Measurements from ENCODE around the gene MAML3. TPM values are rescaled to one million over a fixed set of nuclear protein-coding genes. Genes with fewer than 3 reads are reported as not detected.

MAML3 gene
- total RNA-seq, 1 experiment from 2014 or later, result 2.4 TPM

DNA sequence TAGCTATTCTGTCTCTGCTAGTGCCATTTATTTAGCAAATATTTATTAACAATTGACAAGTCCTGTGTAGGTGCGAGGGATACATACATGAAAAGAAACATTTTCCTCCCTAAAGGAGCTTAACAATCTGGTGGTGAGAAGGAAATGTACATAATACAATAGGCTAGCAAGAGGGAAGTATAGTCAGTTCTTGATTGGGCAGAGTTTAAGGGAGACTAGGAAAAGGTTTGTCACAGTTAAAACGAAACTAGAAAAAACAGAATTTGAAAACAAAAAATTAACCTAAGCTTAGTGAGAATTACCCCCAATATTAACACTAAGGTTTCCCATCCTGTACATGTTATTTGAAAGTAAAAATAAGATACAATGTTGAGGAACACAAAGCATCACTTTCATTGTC is 8.6 kb upstream of the MAML3 start:
- in situ Hi-C loops (cut with HindIII; ENCODE audit: low pct_unique_long_range_greater_than_20kb, low sequenced_read_pairs), result no loop called here
- no peak for DNase-seq (ENCODE audit: low read depth, low spot score)

DNA sequence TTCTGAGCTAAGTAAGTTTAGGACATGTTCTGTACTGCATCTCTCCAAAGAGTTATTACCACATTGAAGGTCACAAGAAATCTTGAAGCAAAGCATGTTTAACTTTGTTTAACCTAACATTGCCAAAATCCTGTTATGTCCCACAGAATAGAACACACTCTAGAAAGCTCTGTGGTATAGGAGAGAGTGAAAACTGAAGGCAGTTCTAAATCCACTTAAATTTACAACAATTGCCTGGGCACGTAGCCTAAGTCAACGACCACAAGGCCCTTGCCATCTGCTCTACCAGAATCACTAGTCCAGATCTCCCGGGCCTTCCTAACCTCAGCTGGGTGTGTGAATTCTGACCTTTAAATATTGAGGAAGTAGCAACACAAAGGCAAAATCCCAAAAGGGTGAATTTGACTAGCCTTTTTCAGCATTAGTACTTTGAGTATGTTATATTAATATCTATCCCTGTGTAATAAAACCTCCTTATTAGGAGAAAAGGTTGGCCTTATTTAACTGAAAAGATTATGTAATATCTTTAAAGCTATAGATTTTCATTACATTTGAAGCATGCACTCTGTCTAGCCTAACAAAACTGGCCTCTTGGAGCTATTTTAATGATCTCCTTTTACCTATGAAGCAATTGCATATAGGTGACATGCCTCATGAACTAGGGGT is 4.5 kb upstream of the MAML3 start:
- in situ Hi-C loops (cut with HindIII; ENCODE audit: low pct_unique_long_range_greater_than_20kb, low sequenced_read_pairs), result no loop called here
- no peak for DNase-seq (ENCODE audit: low read depth, low spot score)

DNA sequence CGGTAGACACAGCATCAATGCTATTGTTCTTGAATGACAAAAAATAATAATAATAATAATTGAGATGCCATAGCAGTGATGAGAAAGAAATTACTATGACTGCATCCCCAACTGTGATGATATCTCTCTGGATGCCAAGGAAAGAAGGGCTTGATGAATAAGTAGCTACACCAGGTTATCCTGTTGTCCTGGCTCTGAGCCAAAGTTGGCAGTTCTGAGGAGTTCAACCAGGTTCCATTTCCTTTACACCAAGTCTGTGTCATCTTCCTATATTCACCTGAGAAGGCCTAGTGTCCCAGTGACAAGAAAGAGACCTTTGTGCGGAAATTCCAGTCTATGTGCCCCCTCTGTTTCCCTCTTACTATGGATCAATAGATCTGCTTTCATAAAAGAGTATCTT is 3.4 kb upstream of the MAML3 start:
- in situ Hi-C loops (cut with HindIII; ENCODE audit: low pct_unique_long_range_greater_than_20kb, low sequenced_read_pairs), result no loop called here
- DNase-seq (ENCODE audit: low read depth, low spot score), result no peak

DNA sequence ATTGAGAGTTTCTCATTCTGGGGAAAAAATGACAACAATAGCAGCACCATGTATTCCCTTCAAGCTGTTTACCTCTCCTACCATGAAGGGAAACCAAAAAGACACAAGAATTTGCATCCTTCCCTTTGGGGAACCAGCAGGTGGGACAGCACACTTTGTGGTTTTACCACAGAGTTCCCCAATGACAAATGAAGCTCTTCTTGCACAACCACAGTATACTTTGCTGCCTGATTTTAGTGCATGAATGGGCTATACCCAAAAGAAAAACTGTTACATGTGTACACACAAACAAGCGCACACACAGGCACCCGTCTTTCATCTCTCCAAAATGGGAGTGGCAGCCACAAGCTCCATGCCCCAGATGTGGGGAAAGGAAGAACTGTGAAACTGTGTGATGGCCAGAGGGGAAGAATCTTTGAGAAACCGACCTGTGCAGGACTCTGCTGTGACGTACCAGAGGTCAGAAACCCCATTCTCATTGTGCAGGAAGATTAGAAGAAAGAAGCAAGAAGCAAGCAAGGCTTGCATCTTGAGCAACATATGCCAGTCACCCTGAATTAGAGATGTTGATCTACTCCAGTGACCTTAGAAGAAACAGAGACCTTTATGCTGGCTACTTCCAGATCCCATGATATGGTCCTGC is 2.7 kb upstream of the MAML3 start:
- in situ Hi-C loops (cut with HindIII; ENCODE audit: low pct_unique_long_range_greater_than_20kb, low sequenced_read_pairs), result no loop called here
- DNase-seq (ENCODE audit: low read depth, low spot score), result no peak

DNA sequence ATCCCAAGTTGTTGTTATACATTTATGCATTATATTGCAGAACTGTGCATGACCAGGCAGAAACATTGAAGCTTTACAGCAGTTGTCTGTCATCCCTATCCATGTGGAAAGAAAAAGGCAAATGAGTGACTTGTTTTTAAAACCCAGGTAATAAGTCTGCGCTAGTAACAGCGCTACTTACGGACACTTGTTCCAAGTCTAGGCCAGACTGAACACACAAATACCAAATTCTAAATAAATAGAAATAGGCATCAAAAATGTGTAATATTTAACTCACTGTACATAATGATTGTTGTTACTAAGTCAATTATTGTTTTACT is 548 bp upstream of the MAML3 start:
- DNase-seq (ENCODE audit: low read depth, low spot score), result no peak
- in situ Hi-C loops (cut with HindIII; ENCODE audit: low pct_unique_long_range_greater_than_20kb, low sequenced_read_pairs), result no loop called here

DNA sequence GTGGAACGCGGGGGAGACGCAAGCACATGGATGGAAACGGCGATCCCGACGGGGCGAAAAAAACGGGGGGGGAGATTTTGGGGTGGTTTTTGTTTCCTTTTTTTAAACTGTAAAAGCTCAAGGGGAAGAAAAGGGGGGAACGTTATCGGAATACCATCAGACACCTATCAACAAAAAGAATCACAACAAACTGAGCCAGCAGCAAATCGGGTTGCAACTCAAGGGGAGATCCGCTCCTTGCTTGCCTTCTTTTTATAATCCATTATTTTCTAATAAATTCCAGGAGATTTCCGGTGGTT is 616 bp downstream of the MAML3 start:
- in situ Hi-C loops (cut with HindIII; ENCODE audit: low pct_unique_long_range_greater_than_20kb, low sequenced_read_pairs), result no loop called here
- DNase-seq (ENCODE audit: low read depth, low spot score), result no peak

DNA sequence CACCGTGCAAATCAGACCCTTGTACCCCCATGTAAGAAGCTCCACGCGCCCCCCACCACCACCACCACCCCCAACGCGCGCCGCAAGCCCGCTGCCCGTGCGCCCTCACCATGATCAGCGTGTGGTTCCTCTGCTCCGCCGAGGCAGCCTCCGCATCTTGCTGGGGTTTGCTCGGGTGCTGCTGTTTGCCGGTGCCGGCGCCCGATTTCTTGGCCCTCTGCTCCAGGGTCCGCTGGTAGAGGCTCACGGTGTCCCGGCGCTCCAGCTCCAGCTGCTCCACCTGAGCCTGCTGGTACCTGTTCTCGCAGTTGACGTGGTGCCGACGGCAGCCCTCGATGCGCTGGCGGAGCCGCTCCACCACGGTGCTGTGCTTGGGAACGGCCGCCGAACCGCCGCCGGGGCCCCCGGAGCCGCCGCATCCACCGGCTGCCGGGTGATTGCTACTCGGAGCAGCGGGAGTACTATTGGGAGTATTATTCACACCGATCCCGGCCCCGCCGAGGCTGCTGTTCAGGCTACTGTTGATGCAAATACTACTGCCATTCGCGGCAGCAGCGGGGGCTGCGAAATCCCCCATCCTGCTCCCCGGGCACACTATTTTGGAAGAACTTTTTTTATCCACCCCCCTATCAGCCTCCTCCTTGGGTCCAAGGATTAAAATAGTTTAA is 1.1 kb downstream of the MAML3 start:
- DNase-seq (ENCODE audit: low read depth, low spot score), result peak; percentile 1
- in situ Hi-C loops (cut with HindIII; ENCODE audit: low pct_unique_long_range_greater_than_20kb, low sequenced_read_pairs), result no loop called here

DNA sequence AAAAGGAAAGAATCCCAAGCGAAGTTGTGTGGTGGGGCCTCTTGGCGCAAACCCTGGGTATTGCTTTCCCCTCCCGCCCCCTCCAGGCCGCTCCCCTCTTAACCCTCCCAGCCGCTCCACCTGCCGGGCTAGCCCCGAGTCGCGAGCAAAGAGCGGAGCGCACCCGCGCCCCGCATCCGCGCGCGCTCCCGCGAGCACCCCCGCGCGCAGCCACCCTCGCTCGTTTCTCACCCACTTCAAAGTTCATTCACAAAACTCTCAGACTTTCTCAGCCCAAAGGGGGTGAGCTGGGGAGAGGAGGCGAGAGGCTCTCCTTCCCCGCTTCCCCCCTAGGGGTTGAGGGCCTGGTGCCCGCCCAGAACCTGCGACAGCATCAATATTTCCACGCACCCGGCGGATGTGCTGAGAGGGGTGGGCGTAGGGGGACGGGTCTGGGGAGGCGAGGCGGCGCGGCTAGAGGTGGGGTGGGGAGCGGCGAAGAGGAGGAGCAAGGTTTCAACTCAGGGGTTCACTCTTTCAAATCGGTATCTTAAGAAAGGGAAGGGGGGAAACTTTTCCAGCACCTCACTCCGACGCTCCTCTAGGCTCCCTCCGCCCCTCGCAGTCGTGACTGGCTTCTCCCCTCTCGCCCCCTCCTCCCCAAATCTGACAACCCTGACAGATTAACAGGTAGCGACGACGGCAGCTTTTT is 1.8 kb downstream of the MAML3 start:
- in situ Hi-C loops (cut with HindIII; ENCODE audit: low pct_unique_long_range_greater_than_20kb, low sequenced_read_pairs), result no loop called here

DNA sequence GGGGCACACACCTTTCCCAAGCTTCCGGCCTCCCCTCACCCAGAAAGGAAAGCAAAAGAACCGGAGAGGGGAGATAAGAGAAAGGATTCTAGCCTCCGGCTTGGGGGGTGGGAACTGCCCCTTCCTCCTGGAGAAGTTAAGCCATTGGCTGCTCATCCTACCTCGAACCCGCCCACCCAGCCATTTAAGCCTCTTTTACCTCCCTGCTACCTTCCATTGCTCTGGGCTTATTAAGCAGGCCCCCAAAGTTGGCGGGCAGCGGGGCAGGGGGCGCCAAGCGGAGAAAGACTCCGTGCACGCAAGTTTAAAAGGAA is 2.3 kb downstream of the MAML3 start:
- in situ Hi-C loops (cut with HindIII; ENCODE audit: low pct_unique_long_range_greater_than_20kb, low sequenced_read_pairs), result no loop called here
- DNase-seq (ENCODE audit: low read depth, low spot score), result peak; percentile 87

More for the DNA sequence above, 1.8 kb downstream of the MAML3 start:
- no peak for DNase-seq (ENCODE audit: low read depth, low spot score)

DNA sequence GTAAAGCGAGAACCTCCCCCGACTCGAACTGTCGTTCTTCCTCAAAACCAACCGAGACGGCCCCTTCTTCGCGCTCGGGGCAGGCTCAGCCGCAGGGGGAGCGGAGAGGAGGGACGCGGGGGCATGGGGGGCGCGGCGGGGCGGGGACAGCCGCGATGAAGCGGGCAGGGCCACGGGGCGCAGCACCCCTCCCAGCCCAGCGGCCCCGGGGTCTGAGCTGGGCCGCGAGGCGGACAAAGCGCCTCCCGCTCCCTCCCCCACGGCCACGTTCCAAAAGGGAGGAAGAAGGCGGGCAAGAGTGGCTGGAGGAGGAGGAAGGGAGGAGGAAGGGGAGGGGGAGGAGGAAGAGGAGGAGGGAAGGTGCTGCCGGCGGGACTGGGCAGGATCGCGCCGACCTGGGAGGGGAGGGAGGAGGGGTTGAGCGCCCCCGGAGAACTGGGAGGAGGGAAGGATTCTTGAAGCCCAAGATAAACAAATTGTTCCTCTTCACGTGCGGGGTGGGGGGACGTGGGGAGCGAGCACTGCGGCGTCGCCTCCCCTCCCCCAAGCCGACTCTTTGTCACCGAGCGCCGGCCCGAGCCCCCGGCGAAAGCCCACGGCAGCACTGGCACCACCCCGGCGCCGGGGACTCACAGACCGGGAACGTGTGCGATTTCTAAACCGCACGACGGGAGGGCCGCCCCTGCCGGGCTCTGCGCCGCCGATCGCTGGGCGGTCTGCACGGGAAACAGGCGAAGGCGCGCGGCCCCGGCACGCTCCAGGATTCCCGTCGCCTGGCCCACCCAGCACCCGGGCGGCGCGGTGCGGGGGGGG is 2.9 kb downstream of the MAML3 start:
- in situ Hi-C loops (cut with HindIII; ENCODE audit: low pct_unique_long_range_greater_than_20kb, low sequenced_read_pairs), result no loop called here
- peak; percentile 83 for DNase-seq (ENCODE audit: low read depth, low spot score)

DNA sequence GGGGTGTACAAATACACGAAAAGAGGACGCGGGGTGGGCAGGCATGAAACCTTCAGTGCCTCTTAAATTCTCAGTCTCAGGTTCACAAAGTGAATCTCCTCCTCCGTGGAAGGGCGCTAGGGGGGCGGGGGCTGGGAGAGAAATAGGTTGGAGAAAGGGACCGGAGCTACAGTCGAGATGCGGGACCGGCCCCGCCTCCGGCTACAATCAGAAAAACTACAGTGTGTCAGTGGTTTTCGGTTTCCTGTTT is 3.4 kb downstream of the MAML3 start:
- in situ Hi-C loops (cut with HindIII; ENCODE audit: low pct_unique_long_range_greater_than_20kb, low sequenced_read_pairs), result no loop called here
- DNase-seq (ENCODE audit: low read depth, low spot score), result peak; percentile 87

DNA sequence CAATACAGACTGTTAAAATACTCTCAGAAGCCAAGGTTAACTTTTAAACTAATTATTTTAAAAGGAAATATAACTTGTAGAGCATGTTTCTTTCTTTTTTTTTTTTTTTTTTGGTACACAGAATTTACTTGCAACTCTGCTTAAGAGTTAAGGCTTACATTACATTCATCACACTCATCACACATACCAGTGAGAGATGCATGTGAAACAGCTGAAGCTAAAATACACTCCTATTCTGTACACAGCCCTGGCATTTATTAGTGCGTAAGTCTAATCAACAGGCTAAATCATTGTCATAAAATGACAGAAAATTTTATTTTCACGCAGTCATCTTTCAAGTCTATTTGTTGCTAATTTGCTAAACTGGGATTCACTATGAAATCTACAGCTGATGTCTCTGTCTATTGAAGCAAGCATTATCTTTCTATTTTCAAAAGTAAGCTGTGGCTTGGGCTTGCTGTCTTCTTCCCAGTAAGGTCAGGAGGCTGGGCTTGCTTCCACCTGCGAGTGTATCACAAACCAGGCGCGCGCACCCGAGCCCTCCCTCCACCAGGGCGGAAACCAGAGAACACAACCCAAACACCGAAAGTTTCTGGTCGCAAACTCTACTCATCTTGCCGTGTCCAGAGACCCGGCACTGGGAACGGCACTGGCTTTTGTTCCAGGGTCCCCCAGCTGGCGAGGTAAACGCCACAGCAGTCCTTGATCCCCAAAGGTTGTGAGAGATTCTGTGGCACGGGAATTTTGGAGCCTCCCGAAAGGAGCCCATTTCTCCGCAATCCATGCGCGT is 3.9 kb downstream of the MAML3 start:
- DNase-seq (ENCODE audit: low read depth, low spot score), result peak; percentile 60
- in situ Hi-C loops (cut with HindIII; ENCODE audit: low pct_unique_long_range_greater_than_20kb, low sequenced_read_pairs), result no loop called here

DNA sequence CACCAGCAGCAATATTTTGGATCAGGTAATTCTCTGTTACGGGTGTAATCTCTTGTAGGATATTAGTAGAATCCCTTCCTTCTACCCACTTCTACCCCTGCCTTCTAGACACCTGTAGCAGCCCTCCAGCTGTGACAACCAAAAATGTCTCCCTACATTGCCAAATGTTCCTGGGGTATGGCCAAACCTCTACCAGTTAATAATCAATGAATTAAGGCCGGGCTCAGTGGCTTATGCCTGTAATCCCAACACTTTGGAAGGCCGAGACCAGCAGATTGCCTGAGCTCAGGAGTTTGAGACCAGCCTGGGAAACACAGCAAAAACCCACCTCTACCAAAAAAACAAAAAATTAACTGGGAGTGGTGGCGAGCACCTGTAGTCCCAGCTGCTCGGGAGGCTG is 9.9 kb downstream of the MAML3 start:
- no peak for DNase-seq (ENCODE audit: low read depth, low spot score)
- in situ Hi-C loops (cut with HindIII; ENCODE audit: low pct_unique_long_range_greater_than_20kb, low sequenced_read_pairs), result no loop called here

DNA sequence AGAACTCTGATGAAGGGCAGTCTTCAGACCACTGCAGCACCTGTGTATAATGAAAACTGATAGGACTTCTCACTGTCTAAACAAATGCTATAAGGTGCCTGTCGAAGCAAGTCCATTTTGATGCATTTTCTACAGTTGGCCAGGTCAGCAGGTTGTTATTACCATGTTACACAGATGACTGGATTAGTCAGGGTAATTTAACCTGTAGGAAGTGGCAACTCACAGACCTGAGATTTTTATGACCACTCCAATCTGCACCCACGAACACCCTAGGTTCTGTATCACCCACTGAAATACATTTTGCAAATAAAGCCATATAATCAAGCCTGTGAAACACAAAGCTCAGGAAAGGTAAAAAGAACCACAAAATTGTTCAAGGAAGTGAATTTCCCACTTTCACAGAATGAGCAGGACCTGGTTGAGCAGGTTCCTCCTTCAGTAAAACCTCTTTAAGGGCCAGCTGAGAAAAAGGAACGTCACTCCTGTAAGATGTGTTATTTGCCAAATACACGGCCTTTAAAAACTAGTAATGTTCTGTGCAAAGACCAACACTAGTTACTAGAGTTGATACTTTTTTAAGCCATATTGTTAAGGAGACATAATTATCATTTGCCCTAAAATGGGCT is 12.7 kb downstream of the MAML3 start:
- DNase-seq (ENCODE audit: low read depth, low spot score), result no peak
- in situ Hi-C loops (cut with HindIII; ENCODE audit: low pct_unique_long_range_greater_than_20kb, low sequenced_read_pairs), result no loop called here

DNA sequence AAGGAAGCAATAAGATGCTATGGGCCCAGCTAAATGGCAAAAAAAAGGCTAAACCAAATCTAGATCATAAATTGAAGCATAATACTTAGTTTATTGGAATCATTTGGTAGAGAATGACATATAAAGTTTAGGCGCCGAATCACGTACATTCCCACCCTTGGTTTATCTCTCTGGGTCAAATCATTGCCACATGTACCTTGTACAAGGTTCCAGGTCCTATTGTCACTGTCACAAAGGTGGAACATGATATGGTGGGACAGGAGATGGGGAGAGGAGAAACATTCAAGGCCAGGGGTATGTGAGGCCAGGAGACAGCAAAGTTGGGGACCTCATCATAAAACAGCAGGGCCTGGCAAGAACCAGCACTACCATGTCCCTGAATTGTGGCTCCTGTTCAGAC is 13.4 kb downstream of the MAML3 start:
- DNase-seq (ENCODE audit: low read depth, low spot score), result no peak
- in situ Hi-C loops (cut with HindIII; ENCODE audit: low pct_unique_long_range_greater_than_20kb, low sequenced_read_pairs), result no loop called here

DNA sequence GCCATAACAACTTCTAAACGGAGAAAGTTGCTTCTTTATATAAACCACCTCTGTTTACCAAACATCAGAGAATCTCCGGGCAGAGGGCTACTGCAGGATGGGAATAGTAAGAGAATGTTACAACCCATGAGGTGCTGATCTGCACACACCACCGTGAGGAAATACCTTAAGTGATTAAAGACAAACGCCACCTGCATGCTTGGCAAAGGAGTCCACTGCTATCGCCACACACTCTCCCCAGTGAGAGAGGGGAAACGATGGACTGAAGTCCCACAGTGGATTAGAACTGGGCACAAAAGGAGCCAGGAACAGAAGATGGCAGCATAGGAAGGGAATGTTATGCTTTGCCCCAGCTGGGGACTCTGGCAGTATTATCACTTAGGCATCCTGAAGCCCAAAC is 15.6 kb downstream of the MAML3 start:
- no peak for DNase-seq (ENCODE audit: low read depth, low spot score)
- in situ Hi-C loops (cut with HindIII; ENCODE audit: low pct_unique_long_range_greater_than_20kb, low sequenced_read_pairs), result no loop called here

DNA sequence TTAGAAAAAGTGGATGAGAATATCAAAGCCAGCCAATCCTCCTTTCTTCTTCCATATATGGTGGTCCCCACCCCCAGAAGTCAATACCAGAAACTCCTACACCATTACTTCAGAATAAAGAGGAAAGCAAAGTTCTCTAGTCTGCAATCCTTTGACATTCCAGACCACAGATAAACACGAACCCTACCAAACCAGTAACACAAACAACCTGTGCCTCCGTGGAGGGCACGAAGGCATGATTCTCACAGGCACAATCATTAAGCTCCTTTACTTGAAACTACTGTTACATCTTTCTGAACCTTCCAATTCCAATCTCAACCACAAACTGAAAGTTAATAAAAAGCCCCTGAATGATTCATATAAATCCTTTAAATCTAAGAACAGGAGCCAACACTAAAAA is 16.3 kb downstream of the MAML3 start:
- in situ Hi-C loops (cut with HindIII; ENCODE audit: low pct_unique_long_range_greater_than_20kb, low sequenced_read_pairs), result no loop called here
- DNase-seq (ENCODE audit: low read depth, low spot score), result no peak
